OCI-LY1 (cell line): ENCODE results near the gene ADAMTS9.

Experiments used
- H2AFZ ChIP-seq: fragments of 200-600 bp; sonication (generic), shearing (Covaris generic); 2 replicates; pipeline ENCODE4 v1.6.0; 2014; ENCODE audit warnings: antibody characterized with exemption, mild to moderate bottlenecking, low read length
- H3F3A ChIP-seq: fragments of 200-600 bp; sonication (generic), shearing (Covaris generic); 2 replicates; pipeline ENCODE4 v1.6.0; 2014; ENCODE audit warnings: mild to moderate bottlenecking, antibody characterized with exemption, low read length, moderate library complexity; ENCODE audit not compliant: insufficient read depth
- H3K27ac ChIP-seq: fragments of 200-600 bp; sonication (generic); 2 replicates; pipeline ENCODE4 v1.5.1; 2014; ENCODE audit warnings: low read length, mixed run types, mild to moderate bottlenecking, low read depth; ENCODE audit not compliant: poor library complexity, severe bottlenecking
- H3K27me3 ChIP-seq: fragments of 200-600 bp; sonication (generic); 2 replicates; pipeline ENCODE4 v1.6.0; 2014; ENCODE audit warnings: antibody characterized with exemption, mild to moderate bottlenecking, low read length, moderate library complexity; ENCODE audit not compliant: insufficient read depth
- H3K36me3 ChIP-seq: fragments of 200-600 bp; sonication (generic); 2 replicates; pipeline ENCODE4 v1.6.1; 2014; ENCODE audit warnings: mild to moderate bottlenecking, antibody characterized with exemption, low read length, moderate library complexity, mixed read lengths; ENCODE audit not compliant: insufficient read depth
- H3K4me1 ChIP-seq: fragments of 200-600 bp; sonication (generic); 2 replicates; pipeline ENCODE4 v1.5.1; 2014; ENCODE audit warnings: mild to moderate bottlenecking, low read length, moderate library complexity; ENCODE audit not compliant: insufficient read depth, severe bottlenecking
- H3K4me2 ChIP-seq: fragments of 200-600 bp; sonication (generic), shearing (Covaris generic); 2 replicates; pipeline ENCODE4 v1.6.1; 2014; ENCODE audit warnings: low read length
- H3K4me3 ChIP-seq: fragments of 200-600 bp; sonication (generic); 2 replicates; pipeline ENCODE4 v1.5.1; 2014; ENCODE audit warnings: low read length, low read depth, mild to moderate bottlenecking, mixed read lengths; ENCODE audit not compliant: poor library complexity, severe bottlenecking
- H3K79me2 ChIP-seq: fragments of 200-600 bp; shearing (Covaris generic); 2 replicates; pipeline ENCODE4 v1.6.1; 2016; ENCODE audit warnings: mixed run types, low read length, mixed read lengths; ENCODE audit not compliant: insufficient read depth
- H3K9ac ChIP-seq: fragments of 200-600 bp; sonication (generic), shearing (Covaris generic); 2 replicates; pipeline ENCODE4 v1.6.1; 2014; ENCODE audit warnings: mild to moderate bottlenecking, low read length, mixed read lengths
- H3K9me2 ChIP-seq: fragments of 200-600 bp; sonication (generic), shearing (Covaris generic); 2 replicates; pipeline ENCODE4 v1.6.1; 2014; ENCODE audit warnings: low read depth, mild to moderate bottlenecking, low read length, mixed read lengths
- H3K9me3 ChIP-seq: fragments of 200-600 bp; shearing (Covaris generic); 2 replicates; pipeline ENCODE4 v1.6.1; 2014; ENCODE audit warnings: low read length, mixed read lengths
- H4K20me1 ChIP-seq: fragments of 200-600 bp; sonication (generic), shearing (Covaris generic); 2 replicates; pipeline ENCODE4 v1.6.0; 2016; ENCODE audit warnings: mild to moderate bottlenecking, low read length; ENCODE audit not compliant: insufficient read depth
- EZH2 ChIP-seq: fragments of 200-600 bp; sonication (generic), shearing (Covaris generic); IDR thresholded peaks from 2 replicates; pipeline ENCODE4 v1.8.0; 2017; ENCODE audit warnings: borderline replicate concordance, mixed run types, mild to moderate bottlenecking, antibody characterized with exemption, low read length, moderate library complexity, mixed read lengths
- TF ChIP-seq, protein P1 (sequence below): fragments of 200-600 bp; sonication (generic), shearing (Covaris generic); IDR thresholded peaks from 2 replicates; pipeline ENCODE4 v1.5.1; 2017; ENCODE audit warnings: mild to moderate bottlenecking, antibody characterized with exemption, low read length, moderate library complexity, mixed read lengths

ADAMTS9 gene

DNA sequence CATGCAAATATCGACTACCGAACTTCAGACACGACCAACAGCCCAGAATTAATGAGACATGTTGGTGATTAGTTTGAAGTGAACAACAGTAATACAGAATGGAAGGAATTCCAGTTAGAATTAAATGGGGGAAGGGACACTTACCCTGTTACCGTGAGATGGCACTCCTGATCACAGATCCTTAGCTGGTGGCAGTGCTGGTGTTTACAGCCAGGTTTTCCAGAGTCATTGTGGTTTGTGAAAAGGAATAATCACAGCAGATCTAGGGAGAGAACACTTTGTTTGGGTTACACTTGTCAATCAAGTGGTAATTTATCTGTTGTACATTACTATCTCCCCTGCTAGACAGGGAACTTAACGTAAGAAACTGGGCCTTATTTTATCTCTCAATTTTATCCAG is 217.4 kb downstream of the ADAMTS9 start:
- no peak overlapping the region for H2AFZ ChIP-seq
- H3K9me3 ChIP-seq: no peaks in the 10 kb centered on the region
- H3K9me2 ChIP-seq: no peaks in the 10 kb centered on the region
- H3K4me3 ChIP-seq: no peak overlapping the region
- H3K27ac ChIP-seq: no peak overlapping the region
- H3F3A ChIP-seq: no peaks in the 10 kb centered on the region
- TF ChIP-seq, protein P1, sequence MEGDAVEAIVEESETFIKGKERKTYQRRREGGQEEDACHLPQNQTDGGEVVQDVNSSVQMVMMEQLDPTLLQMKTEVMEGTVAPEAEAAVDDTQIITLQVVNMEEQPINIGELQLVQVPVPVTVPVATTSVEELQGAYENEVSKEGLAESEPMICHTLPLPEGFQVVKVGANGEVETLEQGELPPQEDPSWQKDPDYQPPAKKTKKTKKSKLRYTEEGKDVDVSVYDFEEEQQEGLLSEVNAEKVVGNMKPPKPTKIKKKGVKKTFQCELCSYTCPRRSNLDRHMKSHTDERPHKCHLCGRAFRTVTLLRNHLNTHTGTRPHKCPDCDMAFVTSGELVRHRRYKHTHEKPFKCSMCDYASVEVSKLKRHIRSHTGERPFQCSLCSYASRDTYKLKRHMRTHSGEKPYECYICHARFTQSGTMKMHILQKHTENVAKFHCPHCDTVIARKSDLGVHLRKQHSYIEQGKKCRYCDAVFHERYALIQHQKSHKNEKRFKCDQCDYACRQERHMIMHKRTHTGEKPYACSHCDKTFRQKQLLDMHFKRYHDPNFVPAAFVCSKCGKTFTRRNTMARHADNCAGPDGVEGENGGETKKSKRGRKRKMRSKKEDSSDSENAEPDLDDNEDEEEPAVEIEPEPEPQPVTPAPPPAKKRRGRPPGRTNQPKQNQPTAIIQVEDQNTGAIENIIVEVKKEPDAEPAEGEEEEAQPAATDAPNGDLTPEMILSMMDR: no peak
- TF ChIP-seq EZH2: no peak
- no peaks in the 10 kb centered on the region for H3K36me3 ChIP-seq
- H3K27me3 ChIP-seq: no peaks in the 10 kb centered on the region
- no peak overlapping the region for H3K9ac ChIP-seq
- H4K20me1 ChIP-seq: no peaks in the 10 kb centered on the region
- no peaks in the 10 kb centered on the region for H3K79me2 ChIP-seq
- H3K4me1 ChIP-seq: no peaks in the 10 kb centered on the region
- H3K4me2 ChIP-seq: no peak overlapping the region

DNA sequence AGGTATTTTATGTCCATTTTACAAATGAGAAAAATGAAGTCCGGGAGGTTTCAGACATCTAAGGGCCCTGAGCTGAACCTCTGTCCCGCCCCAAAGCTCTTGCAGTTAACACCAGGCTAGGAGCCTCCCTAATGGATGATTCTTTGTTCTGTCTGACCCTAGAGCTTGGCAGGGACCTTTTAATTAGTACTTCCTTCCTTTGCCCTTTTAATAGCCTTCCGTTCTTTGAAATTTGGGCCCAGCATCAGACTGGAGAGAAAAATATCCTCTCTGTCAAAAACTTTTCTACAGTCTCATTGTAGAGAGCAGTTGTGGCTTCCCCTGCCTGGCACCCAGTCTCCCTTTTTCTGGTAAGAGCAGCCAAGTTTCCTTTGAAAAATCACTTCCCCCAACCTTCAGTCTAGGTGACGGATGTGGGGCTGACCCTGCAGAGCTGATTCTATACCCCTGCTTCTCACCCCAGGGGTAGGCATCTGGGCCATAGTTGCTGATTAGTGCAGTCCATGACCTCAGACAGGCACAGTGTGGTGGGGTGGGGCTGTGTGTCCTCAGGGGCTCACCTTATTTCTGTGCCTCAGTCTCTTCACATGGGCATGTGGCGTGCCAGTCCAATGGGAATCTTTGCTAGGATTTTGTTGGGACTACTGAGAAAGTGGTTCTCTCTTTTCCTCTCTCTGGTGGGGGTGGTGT is 220.4 kb downstream of the ADAMTS9 start:
- TF ChIP-seq, protein P1: no peak
- TF ChIP-seq EZH2: no peak
- Histone ChIP-seq H3K27ac (no peak overlapping the region), H3K4me3 (no peak overlapping the region), H4K20me1 (no peaks in the 10 kb centered on the region), H2AFZ (no peak overlapping the region), H3K9me3 (no peaks in the 10 kb centered on the region), H3K36me3 (no peaks in the 10 kb centered on the region), H3K9ac (no peak overlapping the region), H3K4me1 (no peaks in the 10 kb centered on the region), H3K4me2 (no peak overlapping the region), H3K9me2 (no peaks in the 10 kb centered on the region), H3K27me3 (no peaks in the 10 kb centered on the region), H3F3A (no peaks in the 10 kb centered on the region), H3K79me2 (no peaks in the 10 kb centered on the region)
